K562 (cell line): Measurements from ENCODE around the gene CUL3. TPM values are rescaled to one million over a fixed set of nuclear protein-coding genes. Genes with fewer than 3 reads are reported as not detected.

Experiments used
- ATAC-seq: fragments of 200-7000 bp; cut with Tn5 transposase; 3 replicates; pipeline ENCODE4 v1.9.1; 2020; ENCODE audit warnings: moderate library complexity
- BruUV-seq: library from RNA; stranded (reverse); fragments of 400-500 nt; replicated peaks from 2 replicates; lab custom pipeline; 2021; lab: Mats Ljungman, UMichigan
- CTCF ChIA-PET: fragments of 300-600 bp; formaldehyde crosslinking; extraction: SDS; loops from one replicate; lab custom pipeline; 2021; ENCODE audit warnings: low intra/inter-chr PET ratio; lab: Yijun Ruan, JAX
- POLR2A ChIA-PET: fragments of 300-600, 350-650 bp; sonication (Branson Sonifier 250); formaldehyde crosslinking; extraction: SDS; loops from one replicate; lab custom pipeline; 2021; ENCODE audit warnings: antibody characterized with exemption, inconsistent platforms; lab: Yijun Ruan, JAX
- DNase-seq, 4 experiments: peaks; one replicate each; pipeline versions ENCODE4 v3.0.0 to v3.0.0-alpha.2; 2011 to 2018; ENCODE audit warnings: low spot score in 3 of 4, mixed read lengths in 3 of 4; ENCODE audit errors: extremely low read depth in 1 of 4
- FAIRE-seq: peaks from 2 replicates; lab custom pipeline; 2011; peaks lifted over from hg19 to GRCh38; lab: Jason Lieb, UNC
- H2AFZ ChIP-seq: 2 replicates; pipeline ENCODE4 v1.6.0; 2011; ENCODE audit warnings: low read depth, low read length, control low read depth, inconsistent platforms
- H3K27ac ChIP-seq: fragments of 200-600 bp; 3 replicates; pipeline ENCODE4 v1.8.0; 2011; ENCODE audit warnings: low read depth, mild to moderate bottlenecking, control low read depth, inconsistent platforms, low read length, moderate library complexity, mixed read lengths; ENCODE audit errors: extremely low read depth
- H3K27me3 ChIP-seq, 2 experiments: fragments of 300-600 bp in 1 of 2; 2 replicates in 1 of 2; 3 replicates in 1 of 2; pipeline versions ENCODE4 v1.6.0 to v1.8.0; 2011; ENCODE audit warnings: inconsistent platforms in 2 of 2, low read length in 2 of 2, mild to moderate bottlenecking in 1 of 2, mixed read lengths in 1 of 2, moderate library complexity in 1 of 2; ENCODE audit not compliant: control insufficient read depth in 2 of 2, insufficient read depth in 2 of 2
- H3K36me3 ChIP-seq: fragments of 300-600 bp; 3 replicates; pipeline ENCODE4 v1.8.0; 2011; ENCODE audit warnings: mild to moderate bottlenecking, low read length, inconsistent platforms; ENCODE audit not compliant: control insufficient read depth, insufficient read depth
- H3K4me1 ChIP-seq, 2 experiments: fragments of 200-600 bp in 1 of 2; replicated peaks in 1 of 2; 2 replicates in 1 of 2; 3 replicates in 1 of 2; pipeline versions ENCODE4 v1.5.1 to v1.8.0; 2011; ENCODE audit warnings: inconsistent platforms in 2 of 2, low read length in 2 of 2, mild to moderate bottlenecking in 1 of 2, mixed read lengths in 1 of 2, moderate library complexity in 1 of 2; ENCODE audit not compliant: control insufficient read depth in 2 of 2, insufficient read depth in 2 of 2
- H3K4me2 ChIP-seq: 2 replicates; pipeline ENCODE4 v1.6.1; 2011; ENCODE audit warnings: low read length, control low read depth, inconsistent platforms, mixed read lengths; ENCODE audit not compliant: insufficient read depth
- H3K4me3 ChIP-seq: fragments of 200-600 bp; sonication (generic), shearing (Covaris generic); 2 replicates; pipeline ENCODE4 v1.5.1; 2016; ENCODE audit warnings: control low read depth, inconsistent platforms
- H3K79me2 ChIP-seq: fragments of 200-600 bp; 3 replicates; pipeline ENCODE4 v1.8.0; 2011; ENCODE audit warnings: low read length, inconsistent platforms; ENCODE audit not compliant: control insufficient read depth, insufficient read depth
- H3K9ac ChIP-seq, 2 experiments: 2 replicates each; pipeline versions ENCODE4 v1.6.0 to v1.6.1; 2011; ENCODE audit warnings: low read depth in 2 of 2, low read length in 2 of 2, control low read depth in 1 of 2, inconsistent platforms in 1 of 2, mild to moderate bottlenecking in 1 of 2, mixed read lengths in 1 of 2; ENCODE audit not compliant: insufficient read depth in 1 of 2
- H3K9me1 ChIP-seq: one replicate; pipeline ENCODE4 v1.6.0; 2011; ENCODE audit warnings: inconsistent platforms, mild to moderate bottlenecking, low read length, moderate library complexity; ENCODE audit not compliant: control insufficient read depth, insufficient read depth
- H3K9me3 ChIP-seq: replicated peaks from 2 replicates; pipeline ENCODE4 v1.5.1; 2011; ENCODE audit warnings: low read depth, low read length, inconsistent platforms; ENCODE audit not compliant: control insufficient read depth, insufficient read depth
- H4K20me1 ChIP-seq: replicated peaks from 2 replicates; pipeline ENCODE4 v1.6.1; 2011; ENCODE audit warnings: low read length, inconsistent platforms, mixed read lengths; ENCODE audit not compliant: control insufficient read depth, insufficient read depth
- C11orf30 ChIP-seq: fragments of 450-650 bp; IDR thresholded peaks from 2 replicates; pipeline ENCODE4 v1.6.1; 2016; ENCODE audit warnings: low read depth, mild to moderate bottlenecking
- MAFF ChIP-seq: IDR thresholded peaks from 2 replicates; pipeline ENCODE4 v1.6.1; 2012; ENCODE audit warnings: low read length, improper control_type of control experiment
- MAFG ChIP-seq: fragments of 450-650 bp; conservative IDR thresholded peaks from 2 replicates; pipeline ENCODE4 v1.6.1; 2016; ENCODE audit warnings: missing genetic modification characterization, missing compliant biosample characterization
- NFE2 ChIP-seq: IDR thresholded peaks from 2 replicates; pipeline ENCODE4 v1.6.1; 2014; ENCODE audit warnings: antibody characterized with exemption, low read depth
- NFIX ChIP-seq: fragments of 250-450 bp; sonication (Bioruptor Pico); IDR thresholded peaks from 2 replicates; pipeline ENCODE4 v1.4.0; 2020; ENCODE audit warnings: low read depth, mild to moderate bottlenecking, moderate library complexity
- SFPQ ChIP-seq: fragments of 200-400 bp; formaldehyde crosslinking; IDR thresholded peaks from 2 replicates; pipeline ENCODE4 v1.6.1; 2017; ENCODE audit warnings: mild to moderate bottlenecking, low read depth, low read length, moderate library complexity
- ZNF316 ChIP-seq: fragments of 450-650 bp; IDR thresholded peaks from 2 replicates; pipeline ENCODE4 v1.6.1; 2016
- ZNF431 ChIP-seq: sonication (generic); formaldehyde crosslinking; IDR thresholded peaks from 2 replicates; pipeline ENCODE4 v1.8.0; 2022; ENCODE audit warnings: mild to moderate bottlenecking, missing genetic modification reagents
- WGBS: fragments of 100-300 bp; shearing (Covaris generic); methylation state at CpG from one replicate; pipeline ENCODE4 v1.1.6; 2016; ENCODE audit warnings: low coverage, mixed read lengths; ENCODE audit not compliant: insufficient coverage; ENCODE audit errors: missing lambda C conversion rate; 5-methylcytosine and 5-hydroxymethylcytosine counted together
- in situ Hi-C: fragments of 300-500 bp; cut with MboI; formaldehyde crosslinking; loops from 4 replicates; pipeline ENCODE4 v1.15.0; 2018; ENCODE audit warnings: inconsistent platforms, mixed read lengths
- intact Hi-C: fragments of 100-400 bp; cut with micrococcal nuclease; formaldehyde crosslinking; loops from 2 replicates; pipeline ENCODE4 v1.14.2; 2022
- polyA plus RNA-seq, 8 experiments: library from polyadenylated mRNA; depleted of rRNA in 4 of 8; stranded (reverse) in 5 of 8; unstranded in 3 of 8; fragments of >200 nt; fragmentation: Nextera tagmentation in 2 of 8; fragmentation: Illumina TruSeq in 1 of 8; extraction: Ambion mirVana in 2 of 8; extraction: Trizol in 1 of 8; gene quantifications; 2 replicates each; pipeline versions ENCODE4 v1.2.1 to v1.2.3, GENCODE V29; 2011 to 2014; ENCODE audit warnings: inconsistent platforms in 1 of 8, missing spikeins in 1 of 8
- total RNA-seq, 7 experiments: library from RNA; depleted of rRNA in 6 of 7; stranded (reverse); fragments of >200 nt in 6 of 7; fragmentation: Illumina TruSeq in 2 of 7; extraction: Trizol in 2 of 7; gene quantifications; 2 replicates each; pipeline versions ENCODE4 v1.2.1 to v1.2.3, GENCODE V29; 2011 to 2021; ENCODE audit warnings: low replicate concordance in 1 of 7

Gene CUL3
- total and polyA plus RNA-seq, 9 of the 15 experiments (the other 6 are each of a cell fraction or from before 2014, with no cell fraction given): 31.5 to 71.9 (median 56.4) TPM

- POLR2A ChIA-PET: interaction anchor here (0.6 to 0.7 kb wide), 2 partner anchors 85 to 479 kb away, joined by 3 read pairs; no protein-coding TSS in a partner anchor
Measured at GRCh38 chr2:224457408-224458096, 127.6 kb downstream of the CUL3 start.

More at GRCh38 chr2:224457408-224458096, 127.6 kb downstream of the CUL3 start:
- Histone ChIP-seq H3K9me1 (no peaks in the 10 kb centered on the region), H3K79me2 (no peaks in the 10 kb centered on the region), H3K36me3 (no peaks in the 10 kb centered on the region), H3K4me2 (no peak overlapping the region), H3K4me3 (no peak overlapping the region), H3K27me3 (no peaks in the 10 kb centered on the region), H3K9me3 (no peaks in the 10 kb centered on the region), H3K9ac (no peak overlapping the region), H3K4me1 (no peaks in the 10 kb centered on the region), H4K20me1 (no peaks in the 10 kb centered on the region), H2AFZ (no peak overlapping the region), H3K27ac (no peak overlapping the region)
- CTCF ChIA-PET: no interaction called here
- TF ChIP-seq MAFF (0 out of 2 replicates have a peak, but pooled peaks have one; percentile 36), NFE2 (peak; percentile 41), C11orf30 (peak; percentile 21; the same call in 1 of the 2 replicates), NFIX (no peak), ZNF431 (peak; percentile 95), MAFG (tag) (peak; percentile 45), ZNF316 (peak; percentile 58), SFPQ (no peak)
- intact Hi-C loops (no loop called here), in situ Hi-C loops (loop anchor here (10.0 kb wide), 1 partner anchor 93 kb away; no protein-coding TSS in a partner anchor)
- WGBS: 14% methylated on average over 8 of the region's 10 CpGs
- FAIRE-seq (no peak), DNase-seq (no peak), ATAC-seq (no peak)
- no TSS peak for BruUV-seq
